ENCODE measurements around the gene FCHSD2.
"Not testable (repeated sequence)": the region's sequence is repeated elsewhere in the genome, so short reads cannot be mapped to it uniquely, and the experiment has no call there.

FCHSD2 gene

GRCh38 chr11:72829884-72830533 is 312.1 kb downstream of the FCHSD2 start:
- DNase-seq = no peak

- no peak for DNase-seq
Observed at GRCh38 chr11:72829178-72829577, 312.9 kb downstream of the FCHSD2 start.

GRCh38 chr11:72828692-72829101 is 313.4 kb downstream of the FCHSD2 start:
- no peak for DNase-seq

GRCh38 chr11:72828081-72828567 is 314.0 kb downstream of the FCHSD2 start:
- DNase-seq = no peak

GRCh38 chr11:72827656-72828055 is 314.5 kb downstream of the FCHSD2 start:
- not testable (repeated sequence) for DNase-seq

GRCh38 chr11:72826942-72827480 is 315.1 kb downstream of the FCHSD2 start:
- DNase-seq = no peak

- no peak for DNase-seq
Observed at GRCh38 chr11:72826191-72826941, 315.8 kb downstream of the FCHSD2 start.

GRCh38 chr11:72825661-72826060 is 316.5 kb downstream of the FCHSD2 start:
- no peak for DNase-seq

- DNase-seq = no peak
Observed at GRCh38 chr11:72824811-72825505, 317.2 kb downstream of the FCHSD2 start.

GRCh38 chr11:72824020-72824419 is 318.1 kb downstream of the FCHSD2 start:
- DNase-seq = no peak

- DNase-seq = no peak
Observed at GRCh38 chr11:72823105-72823804, 318.9 kb downstream of the FCHSD2 start.

GRCh38 chr11:72821920-72822799 is 320.0 kb downstream of the FCHSD2 start:
- peak; percentile 55 for DNase-seq

GRCh38 chr11:72821221-72821919 is 320.7 kb downstream of the FCHSD2 start:
- no peak for DNase-seq

- no peak for DNase-seq
Observed at GRCh38 chr11:72820439-72821139, 321.5 kb downstream of the FCHSD2 start.

GRCh38 chr11:72818971-72819370 is 323.1 kb downstream of the FCHSD2 start:
- DNase-seq = no peak

GRCh38 chr11:72817966-72818365 is 324.2 kb downstream of the FCHSD2 start:
- DNase-seq = no peak

- DNase-seq = no peak
Observed at GRCh38 chr11:72816404-72816990, 325.6 kb downstream of the FCHSD2 start.

GRCh38 chr11:72815110-72815618 is 327.0 kb downstream of the FCHSD2 start:
- peak; percentile 22 for DNase-seq

- DNase-seq = peak; percentile 49
Observed at GRCh38 chr11:72814286-72815109, 327.6 kb downstream of the FCHSD2 start, which contains the start of gene ATG16L2. ATG16L2 (plus strand) TSS chr11:72814411; CDS start chr11:72814446, 35 bp downstream.
